IMR-90 (cell line): Measurements from ENCODE around the gene ARHGAP11A. TPM values are rescaled to one million over a fixed set of nuclear protein-coding genes. Genes with fewer than 3 reads are reported as not detected.

Source experiments
- ATAC-seq: fragments of 200-7000 bp; cut with Tn5 transposase; 2 replicates; pipeline ENCODE4 v1.9.1; 2020; ENCODE audit warnings: low read depth, mild to moderate bottlenecking, moderate library complexity
- BruUV-seq: library from RNA; stranded (reverse); fragments of 400-500 nt; replicated peaks from 2 replicates; lab custom pipeline; 2021; lab: Mats Ljungman, UMichigan
- CTCF ChIA-PET: fragments of 300-600 bp; formaldehyde crosslinking; extraction: SDS; loops from one replicate; lab custom pipeline; 2021; ENCODE audit warnings: antibody characterized with exemption; lab: Yijun Ruan, JAX
- POLR2A ChIA-PET: fragments of 300-600 bp; sonication (Branson Sonifier 250); formaldehyde crosslinking; loops from one replicate; lab custom pipeline; 2022; ENCODE audit warnings: antibody characterized with exemption; ENCODE audit not compliant: unreplicated experiment; lab: Charles Lee
- DNase-seq: peaks from one replicate; pipeline ENCODE4 v3.0.0; 2013
- H2AFZ ChIP-seq: replicated peaks from 2 replicates; pipeline ENCODE3; 2013; ENCODE audit warnings: low read length, mild to moderate bottlenecking; ENCODE audit not compliant: poor library complexity
- H2AK5ac ChIP-seq: 2 replicates; pipeline ENCODE4 v1.6.1; 2013; ENCODE audit warnings: low read depth, low read length, inconsistent platforms
- H2AK9ac ChIP-seq: replicated peaks from 2 replicates; pipeline ENCODE3; 2013; ENCODE audit warnings: mild to moderate bottlenecking, low read depth, low read length, moderate library complexity; ENCODE audit not compliant: poor library complexity
- H2BK120ac ChIP-seq: 2 replicates; pipeline ENCODE4 v1.6.1; 2013; ENCODE audit warnings: low read depth, low read length, inconsistent platforms
- H2BK15ac ChIP-seq: 3 replicates; pipeline ENCODE4 v1.6.1; 2013; ENCODE audit warnings: low read depth, low read length, inconsistent platforms
- H2BK20ac ChIP-seq: 2 replicates; pipeline ENCODE4 v1.6.1; 2013; ENCODE audit warnings: low read depth, mild to moderate bottlenecking, inconsistent platforms, low read length, moderate library complexity
- H2BK5ac ChIP-seq: 2 replicates; pipeline ENCODE4 v1.6.1; 2013; ENCODE audit warnings: mild to moderate bottlenecking, low read depth, low read length, inconsistent platforms; ENCODE audit not compliant: poor library complexity, severe bottlenecking
- H3K14ac ChIP-seq: replicated peaks from 2 replicates; pipeline ENCODE4 v1.6.1; 2013; ENCODE audit warnings: low read depth, low read length, inconsistent platforms
- H3K18ac ChIP-seq: 2 replicates; pipeline ENCODE4 v1.6.1; 2013; ENCODE audit warnings: low read depth, low read length, control low read depth
- H3K23ac ChIP-seq: 2 replicates; pipeline ENCODE4 v1.6.1; 2013; ENCODE audit warnings: low read depth, low read length, inconsistent platforms
- H3K27ac ChIP-seq: 2 replicates; pipeline ENCODE4 v1.5.1; 2013; ENCODE audit warnings: mild to moderate bottlenecking, control low read depth, low read length; ENCODE audit not compliant: insufficient read depth
- H3K27me3 ChIP-seq: 2 replicates; pipeline ENCODE4 v1.6.1; 2013; ENCODE audit warnings: low read length; ENCODE audit not compliant: control insufficient read depth, insufficient read depth
- H3K36me3 ChIP-seq: 2 replicates; pipeline ENCODE4 v1.6.1; 2013; ENCODE audit warnings: low read length, mixed read lengths; ENCODE audit not compliant: control insufficient read depth, insufficient read depth
- H3K4ac ChIP-seq: 2 replicates; pipeline ENCODE4 v1.6.1; 2013; ENCODE audit warnings: low read depth, low read length, inconsistent platforms
- H3K4me1 ChIP-seq: 2 replicates; pipeline ENCODE4 v1.6.1; 2013; ENCODE audit warnings: low read length, mixed read lengths; ENCODE audit not compliant: control insufficient read depth, insufficient read depth
- H3K4me2 ChIP-seq: 2 replicates; pipeline ENCODE4 v1.6.1; 2013; ENCODE audit warnings: low read depth, mild to moderate bottlenecking, control low read depth, low read length, moderate library complexity
- H3K4me3 ChIP-seq: 2 replicates; pipeline ENCODE4 v1.5.1; 2013; ENCODE audit warnings: low read depth, mild to moderate bottlenecking, control low read depth, low read length, moderate library complexity; ENCODE audit not compliant: insufficient read depth
- H3K56ac ChIP-seq: 2 replicates; pipeline ENCODE4 v1.6.1; 2013; ENCODE audit warnings: low read length, inconsistent platforms; ENCODE audit not compliant: insufficient read depth; ENCODE audit errors: extremely low read depth
- H3K79me1 ChIP-seq, 2 experiments: 2 replicates each; pipeline ENCODE4 v1.6.1; 2013; ENCODE audit warnings: low read length in 2 of 2, inconsistent platforms in 1 of 2, low read depth in 1 of 2
- H3K9ac ChIP-seq: 2 replicates; pipeline ENCODE4 v1.6.1; 2013; ENCODE audit warnings: low read depth, low read length, control low read depth
- H3K9me1 ChIP-seq: 2 replicates; pipeline ENCODE4 v1.6.1; 2013; ENCODE audit warnings: low read length, inconsistent platforms; ENCODE audit not compliant: insufficient read depth
- H3K9me3 ChIP-seq: 2 replicates; pipeline ENCODE4 v1.6.1; 2013; ENCODE audit warnings: low read length; ENCODE audit not compliant: control insufficient read depth, insufficient read depth
- H4K20me1 ChIP-seq: 2 replicates; pipeline ENCODE4 v1.6.1; 2013; ENCODE audit warnings: low read length, inconsistent platforms; ENCODE audit not compliant: insufficient read depth
- H4K5ac ChIP-seq: 2 replicates; pipeline ENCODE4 v1.6.1; 2013; ENCODE audit warnings: mild to moderate bottlenecking, low read depth, low read length, control low read depth
- H4K8ac ChIP-seq, 2 experiments: 2 replicates each; pipeline ENCODE4 v1.6.1; 2013; ENCODE audit warnings: low read depth in 2 of 2, low read length in 2 of 2, control low read depth in 1 of 2, inconsistent platforms in 1 of 2
- H4K91ac ChIP-seq: 2 replicates; pipeline ENCODE4 v1.6.1; 2013; ENCODE audit warnings: low read depth, low read length, inconsistent platforms; ENCODE audit not compliant: insufficient read depth
- BHLHE40 ChIP-seq: fragments of 150-350 bp; IDR thresholded peaks from 2 replicates; pipeline ENCODE4 v1.6.1; 2016; ENCODE audit warnings: mild to moderate bottlenecking, low read depth, low read length
- CEBPB ChIP-seq: IDR thresholded peaks from 2 replicates; pipeline ENCODE4 v1.6.1; 2012; ENCODE audit warnings: low read depth, low read length, improper control_type of control experiment
- CHD1 ChIP-seq: IDR thresholded peaks from 2 replicates; pipeline ENCODE4 v1.6.1; 2012; ENCODE audit warnings: low read depth, low read length, improper control_type of control experiment
- CTCF ChIP-seq: conservative IDR thresholded peaks from 2 replicates; pipeline ENCODE4 v1.5.1; 2012; ENCODE audit warnings: mild to moderate bottlenecking, low read depth, low read length, improper control_type of control experiment
- FOS ChIP-seq: fragments of 150-350 bp; IDR thresholded peaks from 2 replicates; pipeline ENCODE4 v1.6.1; 2016; ENCODE audit warnings: low read depth, low read length
- MAZ ChIP-seq: IDR thresholded peaks from 2 replicates; pipeline ENCODE4 v1.6.1; 2012; ENCODE audit warnings: low read depth, mild to moderate bottlenecking, low read length, improper control_type of control experiment, moderate library complexity, borderline replicate concordance
- MXI1 ChIP-seq: IDR thresholded peaks from 2 replicates; pipeline ENCODE4 v1.6.1; 2012; ENCODE audit warnings: low read depth, mild to moderate bottlenecking, low read length, moderate library complexity, borderline replicate concordance
- NFE2L2 ChIP-seq: fragments of 150-350 bp; IDR thresholded peaks from 2 replicates; pipeline ENCODE4 v1.6.1; 2016; ENCODE audit warnings: low read depth, mild to moderate bottlenecking, low read length
- POLR2A ChIP-seq: IDR thresholded peaks from 2 replicates; pipeline ENCODE4 v1.6.1; 2012; ENCODE audit warnings: mild to moderate bottlenecking, low read depth, low read length
- RAD21 ChIP-seq: IDR thresholded peaks from 2 replicates; pipeline ENCODE4 v1.6.1; 2012; ENCODE audit warnings: low read length, improper control_type of control experiment
- RCOR1 ChIP-seq: IDR thresholded peaks from 2 replicates; pipeline ENCODE4 v1.6.1; 2012; ENCODE audit warnings: mild to moderate bottlenecking, low read length, improper control_type of control experiment; ENCODE audit not compliant: insufficient replicate concordance
- RFX5 ChIP-seq: IDR thresholded peaks from 2 replicates; pipeline ENCODE4 v1.8.0; 2012; ENCODE audit warnings: low read depth, mild to moderate bottlenecking, low read length, moderate library complexity
- SMC3 ChIP-seq: fragments of 150-350 bp; IDR thresholded peaks from 2 replicates; pipeline ENCODE4 v1.6.1; 2016; ENCODE audit warnings: low read depth, mild to moderate bottlenecking, antibody characterized with exemption, low read length, moderate library complexity
- USF2 ChIP-seq: fragments of 150-350 bp; IDR thresholded peaks from 2 replicates; pipeline ENCODE4 v1.6.1; 2017; ENCODE audit warnings: mild to moderate bottlenecking, antibody characterized with exemption, low read length, low read depth
- WGBS, 2 experiments: methylation state at CpG; one replicate each; pipeline versions ENCODE4 v1.1.5 to v1.1.7; 2013; ENCODE audit warnings: missing lambda C conversion rate in 2 of 2; ENCODE audit not compliant: insufficient read length in 1 of 2; ENCODE audit errors: extremely low coverage in 2 of 2; 5-methylcytosine and 5-hydroxymethylcytosine counted together
- dilution Hi-C: fragments of 300-500 bp; cut with HindIII; formaldehyde crosslinking; loops from one replicate; pipeline ENCODE4 v1.14.3; 2018; ENCODE audit warnings: low sequenced_read_pairs; ENCODE audit not compliant: unreplicated experiment
- in situ Hi-C: fragments of 300-500 bp; cut with MboI; formaldehyde crosslinking; loops from 3 replicates; pipeline ENCODE4 v1.14.3; 2019; ENCODE audit warnings: low sequenced_read_pairs, inconsistent platforms, mixed read lengths
- intact Hi-C: fragments of 100-400 bp; cut with micrococcal nuclease; formaldehyde crosslinking; loops from 2 replicates; pipeline ENCODE4 v1.10.0; 2022
- polyA plus RNA-seq, 3 experiments: library from polyadenylated mRNA; depleted of rRNA; stranded (reverse); fragments of >200 nt; gene quantifications; 2 replicates each; pipeline ENCODE4 v1.2.3, GENCODE V29; 2012; ENCODE audit warnings: low replicate concordance in 1 of 3
- total RNA-seq: library from RNA; depleted of rRNA; stranded (reverse); fragments of >200 nt; gene quantifications from 2 replicates; pipeline ENCODE4 v1.2.3, GENCODE V29; 2012

ARHGAP11A gene
- total and polyA plus RNA-seq, 2 of the 4 experiments (the other 2 are of a cell fraction): 9.9 to 29.0 TPM

- no peak for TF ChIP-seq CEBPB
- TF ChIP-seq SMC3: no peak
Measured at GRCh38 chr15:32642667-32643435, 27.5 kb downstream of the ARHGAP11A start (continued).

- ChIA-PET POLR2A (interaction anchor here (0.6 kb wide), 1 partner anchor 555 kb away, joined by 3 read pairs; no protein-coding TSS in a partner anchor), CTCF (interaction anchor here (1.1 kb wide), 1 partner anchor 19 kb away, joined by 3 read pairs; no protein-coding TSS in a partner anchor)
- H3K4ac ChIP-seq: no peak overlapping the region; the same call in 1 of the 2 replicates
- in situ Hi-C loops: no loop called here
- no peaks in the 10 kb centered on the region for H4K20me1 ChIP-seq
- no peak overlapping the region for H2AK5ac ChIP-seq
- no peak overlapping the region for H2BK20ac ChIP-seq
- no TSS peak for BruUV-seq
- H3K9ac ChIP-seq: no peak overlapping the region
- no peak overlapping the region for H3K4me2 ChIP-seq
- intact Hi-C loops: no loop called here
- no peak overlapping the region for H3K4me3 ChIP-seq
- no peak overlapping the region for H3K27ac ChIP-seq
- no peak overlapping the region for H3K18ac ChIP-seq
- H2BK120ac ChIP-seq: no peak overlapping the region
- no peak overlapping the region for H2AFZ ChIP-seq
- ATAC-seq: no peak; the same call in 1 of the 2 replicates
- no peaks in the 10 kb centered on the region for H3K27me3 ChIP-seq
- peaks cover 0 to 12% of the 10 kb centered on the region in 2 experiments; a peak in 2 of 4 replicates for H3K79me1 ChIP-seq
- H2BK15ac ChIP-seq: no peak overlapping the region
- H2BK5ac ChIP-seq: no peak overlapping the region
- H3K56ac ChIP-seq: no peak overlapping the region
- peaks cover 12% of the 10 kb centered on the region for H3K4me1 ChIP-seq
- H3K9me1 ChIP-seq: peaks cover 12% of the 10 kb centered on the region; the same call in 1 of the 2 replicates
- no peak overlapping the region for H4K8ac ChIP-seq
- H3K14ac ChIP-seq: no peak overlapping the region
- no peaks in the 10 kb centered on the region for H3K36me3 ChIP-seq
- no peak overlapping the region for H2AK9ac ChIP-seq
- no peaks in the 10 kb centered on the region for H3K9me3 ChIP-seq
- H3K23ac ChIP-seq: no peak overlapping the region
- WGBS, 2 experiments: no CpG with 5 or more reads among the region's 1 CpG
- dilution Hi-C loops: no loop called here
- H4K91ac ChIP-seq: no peak overlapping the region
- H4K5ac ChIP-seq: no peak overlapping the region
- DNase-seq: peak; percentile 66
- TF ChIP-seq BHLHE40: no peak
- no peak for TF ChIP-seq CHD1
- TF ChIP-seq RCOR1: no peak
- TF ChIP-seq SMC3: no peak
- TF ChIP-seq USF2: no peak
- no peak for TF ChIP-seq MXI1
- TF ChIP-seq CEBPB: no peak; the same call in 1 of the 2 replicates
- TF ChIP-seq MAZ: no peak
- TF ChIP-seq NFE2L2: no peak
- TF ChIP-seq FOS: no peak
- no peak for TF ChIP-seq RAD21
- no peak for TF ChIP-seq POLR2A
- no peak for TF ChIP-seq RFX5
- no peak for TF ChIP-seq CTCF
Measured at GRCh38 chr15:32643907-32644445, 28.7 kb downstream of the ARHGAP11A start.
